HEK293 (cell line): ENCODE measurements around the gene CDH24.

ENCODE experiments used
- CTCF ChIA-PET: fragments of 350-600 bp; formaldehyde crosslinking; extraction: SDS; loops from one replicate; lab custom pipeline; 2021; ENCODE audit warnings: antibody characterized with exemption; lab: Yijun Ruan, JAX
- POLR2A ChIA-PET: fragments of 300-600 bp; formaldehyde crosslinking; extraction: SDS; loops from one replicate; lab custom pipeline; 2020; ENCODE audit warnings: antibody characterized with exemption, inconsistent platforms; lab: Yijun Ruan, JAX
- H3K27ac ChIP-seq: fragments of 200-500 bp; sonication (Bioruptor generic); 2 replicates; pipeline ENCODE4 v1.5.1; 2014; ENCODE audit warnings: low read depth, low read length, control low read depth, inconsistent platforms; ENCODE audit errors: extremely low read depth
- H3K36me3 ChIP-seq, 2 experiments: fragments of 200-500 bp in 1 of 2; sonication (Bioruptor generic) in 1 of 2; 1 replicate in 1 of 2; 2 replicates in 1 of 2; pipeline ENCODE4 v1.5.1; 2014 to 2017; ENCODE audit warnings: inconsistent platforms in 2 of 2, low read length in 2 of 2; ENCODE audit not compliant: control insufficient read depth in 2 of 2, insufficient read depth in 1 of 2
- H3K4me1 ChIP-seq: fragments of 200-500 bp; sonication (Bioruptor generic); 2 replicates; pipeline ENCODE4 v1.5.1; 2014; ENCODE audit warnings: mild to moderate bottlenecking, low read length, inconsistent platforms; ENCODE audit not compliant: control insufficient read depth, insufficient read depth
- H3K4me3 ChIP-seq: 2 replicates; pipeline ENCODE4 v1.5.1; 2011; ENCODE audit warnings: low read depth, mild to moderate bottlenecking, control low read depth, low read length, moderate library complexity
- H3K9me3 ChIP-seq: fragments of 200-500 bp; sonication (Bioruptor generic); 2 replicates; pipeline ENCODE4 v1.5.1; 2014; ENCODE audit warnings: low read depth, low read length, inconsistent platforms; ENCODE audit not compliant: control insufficient read depth, insufficient read depth
- BCL6B ChIP-seq: fragments of 450-650 bp; formaldehyde crosslinking; IDR thresholded peaks from 2 replicates; pipeline ENCODE4 v1.5.1; 2017; ENCODE audit warnings: missing biosample characterization, missing genetic modification characterization
- CTCF ChIP-seq: fragments of 450-650 bp; formaldehyde crosslinking; IDR thresholded peaks from 2 replicates; pipeline ENCODE4 v1.5.1; 2016; ENCODE audit warnings: missing biosample characterization, missing genetic modification characterization
- IKZF3 ChIP-seq: fragments of 450-650 bp; IDR thresholded peaks from 2 replicates; pipeline ENCODE4 v1.5.0; 2018; ENCODE audit warnings: missing biosample characterization, mild to moderate bottlenecking, missing genetic modification characterization, moderate library complexity
- KLF7 ChIP-seq: fragments of 450-650 bp; formaldehyde crosslinking; IDR thresholded peaks from 2 replicates; pipeline ENCODE4 v1.5.1; 2016; ENCODE audit warnings: missing biosample characterization, missing genetic modification characterization, borderline replicate concordance
- OSR2 ChIP-seq: fragments of 450-650 bp; formaldehyde crosslinking; IDR thresholded peaks from 2 replicates; pipeline ENCODE4 v1.5.1; 2016; ENCODE audit warnings: missing biosample characterization, missing genetic modification characterization
- PRDM10 ChIP-seq: fragments of 450-650 bp; formaldehyde crosslinking; IDR thresholded peaks from 2 replicates; pipeline ENCODE4 v1.5.1; 2016; ENCODE audit warnings: missing biosample characterization, missing genetic modification characterization
- YY2 ChIP-seq: fragments of 450-650 bp; formaldehyde crosslinking; IDR thresholded peaks from 2 replicates; pipeline ENCODE4 v1.5.1; 2016; ENCODE audit warnings: missing biosample characterization, missing genetic modification characterization
- ZIC2 ChIP-seq: fragments of 450-650 bp; formaldehyde crosslinking; IDR thresholded peaks from 2 replicates; pipeline ENCODE4 v1.5.1; 2016; ENCODE audit warnings: missing biosample characterization, missing genetic modification characterization
- ZNF132 ChIP-seq: fragments of 450-650 bp; formaldehyde crosslinking; IDR thresholded peaks from 2 replicates; pipeline ENCODE4 v1.5.1; 2017; ENCODE audit warnings: missing biosample characterization, missing genetic modification characterization, borderline replicate concordance
- ZNF155 ChIP-seq: fragments of 450-650 bp; formaldehyde crosslinking; IDR thresholded peaks from 2 replicates; pipeline ENCODE4 v1.5.1; 2016; ENCODE audit warnings: missing biosample characterization, missing genetic modification characterization
- ZNF18 ChIP-seq: fragments of 450-650 bp; formaldehyde crosslinking; IDR thresholded peaks from 2 replicates; pipeline ENCODE4 v1.5.1; 2016; ENCODE audit warnings: missing biosample characterization, missing genetic modification characterization
- ZNF341 ChIP-seq: fragments of 450-650 bp; formaldehyde crosslinking; IDR thresholded peaks from 2 replicates; pipeline ENCODE4; 2016; ENCODE audit warnings: low read depth, missing biosample characterization, missing genetic modification characterization
- ZNF398 ChIP-seq: fragments of 450-650 bp; formaldehyde crosslinking; IDR thresholded peaks from 2 replicates; pipeline ENCODE4 v1.5.1; 2017; ENCODE audit warnings: missing biosample characterization, missing genetic modification characterization
- ZNF404 ChIP-seq: fragments of 450-650 bp; formaldehyde crosslinking; IDR thresholded peaks from 2 replicates; pipeline ENCODE4 v1.5.1; 2017; ENCODE audit warnings: missing biosample characterization, missing genetic modification characterization
- ZNF433 ChIP-seq: fragments of 450-650 bp; formaldehyde crosslinking; IDR thresholded peaks from 2 replicates; pipeline ENCODE4 v1.5.1; 2016; ENCODE audit warnings: missing biosample characterization, missing genetic modification characterization, low read depth
- ZNF501 ChIP-seq: fragments of 450-650 bp; formaldehyde crosslinking; IDR thresholded peaks from 2 replicates; pipeline ENCODE4 v1.5.1; 2016; ENCODE audit warnings: missing biosample characterization, missing genetic modification characterization
- ZNF510 ChIP-seq: fragments of 450-650 bp; formaldehyde crosslinking; IDR thresholded peaks from 2 replicates; pipeline ENCODE4 v1.5.1; 2018; ENCODE audit warnings: mild to moderate bottlenecking, missing genetic modification characterization, missing biosample characterization; ENCODE audit not compliant: insufficient replicate concordance
- ZNF544 ChIP-seq: fragments of 450-650 bp; formaldehyde crosslinking; IDR thresholded peaks from 2 replicates; pipeline ENCODE4 v1.5.0; 2017; ENCODE audit warnings: missing biosample characterization, missing genetic modification characterization
- ZNF548 ChIP-seq: fragments of 450-650 bp; formaldehyde crosslinking; IDR thresholded peaks from 2 replicates; pipeline ENCODE4 v1.5.1; 2016; ENCODE audit warnings: missing biosample characterization, missing genetic modification characterization
- ZNF555 ChIP-seq: fragments of 450-650 bp; formaldehyde crosslinking; conservative IDR thresholded peaks from 2 replicates; pipeline ENCODE4 v1.5.1; 2017; ENCODE audit warnings: missing biosample characterization, mild to moderate bottlenecking, missing genetic modification characterization, inconsistent platforms
- ZNF600 ChIP-seq: fragments of 450-650 bp; formaldehyde crosslinking; IDR thresholded peaks from 2 replicates; pipeline ENCODE4 v1.5.1; 2016; ENCODE audit warnings: missing biosample characterization, missing genetic modification characterization
- ZNF626 ChIP-seq: fragments of 450-650 bp; sonication (Bioruptor Pico); formaldehyde crosslinking; IDR thresholded peaks from 2 replicates; pipeline ENCODE4 v1.5.1; 2018; ENCODE audit warnings: missing biosample characterization, missing genetic modification characterization, inconsistent platforms
- ZNF629 ChIP-seq: fragments of 450-650 bp; formaldehyde crosslinking; IDR thresholded peaks from 2 replicates; pipeline ENCODE4 v1.5.1; 2017; ENCODE audit warnings: missing biosample characterization, missing genetic modification characterization
- ZNF660 ChIP-seq: fragments of 450-650 bp; IDR thresholded peaks from 2 replicates; pipeline ENCODE4 v1.5.1; 2018; ENCODE audit warnings: missing biosample characterization, mild to moderate bottlenecking, missing genetic modification characterization
- ZNF707 ChIP-seq: fragments of 450-650 bp; formaldehyde crosslinking; IDR thresholded peaks from 2 replicates; pipeline ENCODE4 v1.5.1; 2016; ENCODE audit warnings: missing biosample characterization, missing genetic modification characterization
- ZSCAN18 ChIP-seq: fragments of 450-650 bp; formaldehyde crosslinking; IDR thresholded peaks from 2 replicates; pipeline ENCODE4 v1.5.1; 2016; ENCODE audit warnings: missing biosample characterization, missing genetic modification characterization

The CDH24 gene

GRCh38 chr14:23068789-23069412 is 11.6 kb upstream of the CDH24 start:
- Histone ChIP-seq H3K4me1 (peaks cover 16% of the 10 kb centered on the region), H3K4me3 (0 out of 2 replicates have a peak overlapping the region, but pooled peaks have one; percentile 5), H3K27ac (peak overlapping the region; percentile 66), H3K9me3 (no peaks in the 10 kb centered on the region), H3K36me3 (peaks cover 31 to 63% of the 10 kb centered on the region in 2 experiments)
- CTCF ChIA-PET = interaction anchor here (0.6 to 3.4 kb wide), 59 partner anchors 9 to 941 kb away, joined by 3 to 58 read pairs (median 5); partner anchors contain the start of genes ACIN1, AJUBA, C14orf119 and CDH24
- POLR2A ChIA-PET = interaction anchor here (0.6 to 2.0 kb wide), 12 partner anchors 10 to 140 kb away, joined by 3 to 20 read pairs (median 4); partner anchors contain the start of genes ACIN1, AJUBA, C14orf119 and PRMT5
- TF ChIP-seq ZNF544 (tag by site-specific recombination) = no peak
- TF ChIP-seq ZNF132 (tag by site-specific recombination) = no peak
- no peak for TF ChIP-seq ZNF510 (tag by site-specific recombination)
- TF ChIP-seq OSR2 (tag by site-specific recombination) = no peak
- no peak for TF ChIP-seq ZNF555 (tag by site-specific recombination)
- no peak for TF ChIP-seq BCL6B (tag by site-specific recombination)
- TF ChIP-seq ZIC2 = no peak
- TF ChIP-seq ZNF548 (tag by site-specific recombination) = no peak
- no peak for TF ChIP-seq KLF7 (tag by site-specific recombination)
- TF ChIP-seq ZNF707 (tag by site-specific recombination) = no peak
- TF ChIP-seq ZNF629 (tag by site-specific recombination) = peak; percentile 34; the same call in 1 of the 2 replicates
- TF ChIP-seq ZNF626 = no peak
- TF ChIP-seq ZNF341 (tag by site-specific recombination) = no peak
- TF ChIP-seq ZNF660 (tag by site-specific recombination) = peak; percentile 39; the same call in 1 of the 2 replicates
- TF ChIP-seq YY2 (tag by site-specific recombination) = no peak
- TF ChIP-seq CTCF = peak; percentile 95
- TF ChIP-seq ZSCAN18 = no peak
- no peak for TF ChIP-seq ZNF404 (tag by site-specific recombination)
- peak; percentile 70 for TF ChIP-seq PRDM10 (tag by site-specific recombination)
- no peak for TF ChIP-seq ZNF155 (tag by site-specific recombination)
- TF ChIP-seq ZNF600 = no peak
- no peak for TF ChIP-seq ZNF18 (tag by site-specific recombination)
- no peak for TF ChIP-seq ZNF398 (tag by site-specific recombination)
- no peak for TF ChIP-seq ZNF433 (tag by site-specific recombination)
- peak; percentile 100 for TF ChIP-seq IKZF3 (tag by site-specific recombination)
- TF ChIP-seq ZNF501 (tag by site-specific recombination) = no peak
